ENCODE data around the gene C9orf72.

The C9orf72 gene

GRCh38 chr9:27591672-27592071, 18.4 kb upstream of the C9orf72 start:
- H3K36me3 ChIP-seq (ENCODE audit: low read depth), result no peaks in the 10 kb centered on the region
- no peak for TF ChIP-seq CTCF (IDR thresholded peaks at IDR 0.05; ENCODE audit: poor library complexity, severe bottlenecking)
- no peak for DNase-seq (ENCODE audit: low spot score)
- no peaks in the 10 kb centered on the region for H3K27me3 ChIP-seq (ENCODE audit: insufficient read depth, poor library complexity, severe bottlenecking)
- H3K9me3 ChIP-seq (ENCODE audit: severe bottlenecking), result no peaks in the 10 kb centered on the region
- H3K4me1 ChIP-seq (ENCODE audit: insufficient read depth, poor library complexity, severe bottlenecking), result peaks cover 8% of the 10 kb centered on the region
- no peak overlapping the region for H3K27ac ChIP-seq (ENCODE audit: poor library complexity, severe bottlenecking)
- H3K4me3 ChIP-seq (ENCODE audit: severe bottlenecking), result no peak overlapping the region
- ATAC-seq (ENCODE audit: low read depth), result no peak

GRCh38 chr9:27591093-27591492, 17.8 kb upstream of the C9orf72 start:
- Histone ChIP-seq H3K4me1 (ENCODE audit: insufficient read depth, poor library complexity, severe bottlenecking) (peaks cover 8% of the 10 kb centered on the region), H3K27ac (ENCODE audit: poor library complexity, severe bottlenecking) (peak overlapping the region; percentile 1), H3K9me3 (ENCODE audit: severe bottlenecking) (no peaks in the 10 kb centered on the region), H3K27me3 (ENCODE audit: insufficient read depth, poor library complexity, severe bottlenecking) (no peaks in the 10 kb centered on the region), H3K4me3 (ENCODE audit: severe bottlenecking) (no peak overlapping the region), H3K36me3 (ENCODE audit: low read depth) (no peaks in the 10 kb centered on the region)
- no peak for TF ChIP-seq CTCF (IDR thresholded peaks at IDR 0.05; ENCODE audit: poor library complexity, severe bottlenecking)
- no peak for DNase-seq (ENCODE audit: low spot score)
- no peak for ATAC-seq (ENCODE audit: low read depth)

- DNase-seq (ENCODE audit: low spot score), result no peak
- no peaks in the 10 kb centered on the region for H3K9me3 ChIP-seq (ENCODE audit: severe bottlenecking)
- peak overlapping the region; percentile 1 for H3K27ac ChIP-seq (ENCODE audit: poor library complexity, severe bottlenecking)
- no peak overlapping the region for H3K4me3 ChIP-seq (ENCODE audit: severe bottlenecking)
- TF ChIP-seq CTCF (IDR thresholded peaks at IDR 0.05; ENCODE audit: poor library complexity, severe bottlenecking), result no peak
- ATAC-seq (ENCODE audit: low read depth), result peak; percentile 75
- H3K27me3 ChIP-seq (ENCODE audit: insufficient read depth, poor library complexity, severe bottlenecking), result no peaks in the 10 kb centered on the region
- peaks cover 8% of the 10 kb centered on the region for H3K4me1 ChIP-seq (ENCODE audit: insufficient read depth, poor library complexity, severe bottlenecking)
- H3K36me3 ChIP-seq (ENCODE audit: low read depth), result no peaks in the 10 kb centered on the region
Measured at GRCh38 chr9:27590651-27591050, 17.4 kb upstream of the C9orf72 start.

GRCh38 chr9:27589462-27589861, 16.2 kb upstream of the C9orf72 start:
- H3K9me3 ChIP-seq (ENCODE audit: severe bottlenecking), result no peaks in the 10 kb centered on the region
- no peaks in the 10 kb centered on the region for H3K36me3 ChIP-seq (ENCODE audit: low read depth)
- DNase-seq (ENCODE audit: low spot score) (no peak), ATAC-seq (ENCODE audit: low read depth) (no peak)
- H3K27ac ChIP-seq (ENCODE audit: poor library complexity, severe bottlenecking), result no peak overlapping the region
- no peak overlapping the region for H3K4me3 ChIP-seq (ENCODE audit: severe bottlenecking)
- no peaks in the 10 kb centered on the region for H3K27me3 ChIP-seq (ENCODE audit: insufficient read depth, poor library complexity, severe bottlenecking)
- H3K4me1 ChIP-seq (ENCODE audit: insufficient read depth, poor library complexity, severe bottlenecking), result peaks cover 8% of the 10 kb centered on the region
- TF ChIP-seq CTCF (IDR thresholded peaks at IDR 0.05; ENCODE audit: poor library complexity, severe bottlenecking), result no peak

- Histone ChIP-seq H3K36me3 (ENCODE audit: low read depth) (no peaks in the 10 kb centered on the region), H3K27me3 (ENCODE audit: insufficient read depth, poor library complexity, severe bottlenecking) (no peaks in the 10 kb centered on the region), H3K4me1 (ENCODE audit: insufficient read depth, poor library complexity, severe bottlenecking) (peaks cover 8% of the 10 kb centered on the region), H3K27ac (ENCODE audit: poor library complexity, severe bottlenecking) (no peak overlapping the region), H3K9me3 (ENCODE audit: severe bottlenecking) (no peaks in the 10 kb centered on the region), H3K4me3 (ENCODE audit: severe bottlenecking) (no peak overlapping the region)
- TF ChIP-seq CTCF (IDR thresholded peaks at IDR 0.05; ENCODE audit: poor library complexity, severe bottlenecking), result no peak
- DNase-seq (ENCODE audit: low spot score) (no peak), ATAC-seq (ENCODE audit: low read depth) (no peak)
Measured at GRCh38 chr9:27586304-27586703, 13.0 kb upstream of the C9orf72 start.

Data from RWPE2 (cell line).